NCI-H146 treated with DMSO at 0.1 percent for 48 hours (cell line): ENCODE measurements around the gene FDX2.
A peak's percentile ranks its signal among the peaks of the same experiment; 100 is the strongest.
"Not testable (repeated sequence)": the region's sequence is repeated elsewhere in the genome, so short reads cannot be mapped to it uniquely, and the experiment has no call there.

Source experiments
- DNase-seq: peaks from one replicate; lab custom pipeline; 2025; ENCODE audit not compliant: unreplicated experiment; lab: John Stamatoyannopoulos, UW

The FDX2 gene

DNA sequence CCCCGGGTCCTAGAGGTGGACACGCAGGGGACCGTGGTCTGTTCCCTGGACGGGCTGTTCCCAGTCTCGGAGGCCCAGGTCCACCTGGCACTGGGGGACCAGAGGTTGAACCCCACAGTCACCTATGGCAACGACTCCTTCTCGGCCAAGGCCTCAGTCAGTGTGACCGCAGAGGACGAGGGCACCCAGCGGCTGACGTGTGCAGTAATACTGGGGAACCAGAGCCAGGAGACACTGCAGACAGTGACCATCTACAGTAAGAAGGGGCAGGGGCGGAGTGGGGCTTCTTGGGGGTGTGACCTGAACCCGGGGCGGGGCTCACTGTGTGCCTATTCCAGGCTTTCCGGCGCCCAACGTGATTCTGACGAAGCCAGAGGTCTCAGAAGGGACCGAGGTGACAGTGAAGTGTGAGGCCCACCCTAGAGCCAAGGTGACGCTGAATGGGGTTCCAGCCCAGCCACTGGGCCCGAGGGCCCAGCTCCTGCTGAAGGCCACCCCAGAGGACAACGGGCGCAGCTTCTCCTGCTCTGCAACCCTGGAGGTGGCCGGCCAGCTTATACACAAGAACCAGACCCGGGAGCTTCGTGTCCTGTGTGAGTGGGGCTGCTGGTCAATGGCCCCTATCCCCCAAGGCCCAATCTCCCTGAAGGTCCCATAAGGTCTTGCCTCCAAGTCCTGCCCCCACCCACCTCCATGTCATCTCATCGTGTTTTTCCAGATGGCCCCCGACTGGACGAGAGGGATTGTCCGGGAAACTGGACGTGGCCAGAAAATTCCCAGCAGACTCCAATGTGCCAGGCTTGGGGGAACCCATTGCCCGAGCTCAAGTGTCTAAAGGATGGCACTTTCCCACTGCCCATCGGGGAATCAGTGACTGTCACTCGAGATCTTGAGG lies 31.5 kb downstream of the FDX2 start:
- no peak for DNase-seq

DNA sequence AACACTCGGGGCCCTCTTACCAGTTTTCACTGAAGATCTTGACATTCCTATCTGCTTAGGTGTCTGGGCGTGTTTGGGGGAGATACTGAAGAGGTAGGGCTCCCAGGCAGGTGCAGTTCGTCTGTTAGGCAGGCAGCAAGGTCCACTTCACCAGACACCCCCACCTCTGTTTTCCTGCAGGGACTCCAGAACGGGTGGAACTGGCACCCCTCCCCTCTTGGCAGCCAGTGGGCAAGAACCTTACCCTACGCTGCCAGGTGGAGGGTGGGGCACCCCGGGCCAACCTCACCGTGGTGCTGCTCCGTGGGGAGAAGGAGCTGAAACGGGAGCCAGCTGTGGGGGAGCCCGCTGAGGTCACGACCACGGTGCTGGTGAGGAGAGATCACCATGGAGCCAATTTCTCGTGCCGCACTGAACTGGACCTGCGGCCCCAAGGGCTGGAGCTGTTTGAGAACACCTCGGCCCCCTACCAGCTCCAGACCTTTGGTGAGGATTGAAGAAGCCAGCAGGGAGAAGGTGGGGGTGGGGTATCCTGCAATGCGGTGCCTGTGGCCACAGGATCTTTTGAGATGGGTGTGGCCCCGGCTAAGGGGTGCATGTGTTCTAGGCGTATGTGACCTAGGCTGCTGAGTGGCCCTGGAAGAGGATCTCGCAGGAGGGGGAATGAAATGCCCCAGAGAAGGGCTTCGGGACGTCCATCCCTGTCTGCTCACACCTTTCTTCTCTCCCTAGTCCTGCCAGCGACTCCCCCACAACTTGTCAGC lies 32.3 kb downstream of the FDX2 start:
- no peak for DNase-seq

- not testable (repeated sequence) for DNase-seq
Observed at GRCh38 chr19:10282043-10282442, 33.8 kb downstream of the FDX2 start.

DNA sequence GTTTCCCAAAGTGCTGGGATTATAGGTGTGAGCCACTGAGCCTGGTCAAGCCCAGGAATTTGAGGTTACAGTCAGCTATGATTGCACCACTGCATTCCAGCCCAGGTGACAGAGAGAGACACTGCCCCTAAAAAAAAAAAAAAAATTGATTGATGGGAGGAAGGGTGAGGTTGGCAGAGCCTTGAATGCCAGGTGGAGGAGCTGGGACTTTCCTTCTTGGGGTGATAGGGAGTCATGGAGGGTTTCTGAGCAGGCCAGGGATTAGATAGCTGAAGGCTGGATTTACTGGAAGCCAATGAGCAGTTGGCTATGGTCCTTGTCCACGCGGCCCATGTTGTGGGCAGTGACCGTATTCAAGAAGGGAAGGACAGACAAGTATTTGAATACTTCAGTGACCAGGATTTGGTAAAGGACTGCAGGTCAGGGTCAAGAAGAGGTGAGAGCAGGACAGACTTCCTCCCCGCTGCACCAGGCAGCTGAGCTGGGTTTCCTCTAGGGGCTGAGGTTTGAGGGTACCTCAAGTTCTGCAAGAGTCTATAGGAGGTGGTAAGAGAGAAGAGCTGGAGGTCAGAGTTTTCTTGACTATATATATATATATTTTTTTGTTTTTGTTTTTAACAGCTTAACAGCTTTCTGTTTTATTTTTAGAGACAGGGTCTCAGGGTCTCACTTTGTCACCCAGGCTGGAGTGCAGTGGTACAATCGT lies 35.9 kb downstream of the FDX2 start:
- DNase-seq = no peak

DNA sequence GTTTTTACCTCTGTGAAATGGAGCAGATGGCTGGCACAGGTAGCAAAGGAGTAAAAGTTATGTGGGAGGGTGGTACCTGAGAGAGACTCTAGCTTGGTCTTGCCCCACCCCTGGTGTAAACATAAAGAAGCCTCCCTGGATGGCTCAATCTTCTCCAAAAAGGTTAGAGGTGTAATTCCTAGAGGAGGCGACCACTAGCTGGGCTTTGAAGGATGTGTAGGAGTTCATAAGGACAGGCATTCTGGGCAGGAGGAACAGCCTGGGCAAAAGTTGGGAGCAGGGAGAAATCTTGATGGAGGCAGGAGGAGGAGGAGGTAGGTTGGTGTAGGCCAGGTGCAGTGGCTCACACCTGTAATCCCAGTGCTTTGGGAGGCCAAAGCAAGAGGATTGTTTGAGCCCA lies 36.9 kb downstream of the FDX2 start:
- no peak for DNase-seq

DNA sequence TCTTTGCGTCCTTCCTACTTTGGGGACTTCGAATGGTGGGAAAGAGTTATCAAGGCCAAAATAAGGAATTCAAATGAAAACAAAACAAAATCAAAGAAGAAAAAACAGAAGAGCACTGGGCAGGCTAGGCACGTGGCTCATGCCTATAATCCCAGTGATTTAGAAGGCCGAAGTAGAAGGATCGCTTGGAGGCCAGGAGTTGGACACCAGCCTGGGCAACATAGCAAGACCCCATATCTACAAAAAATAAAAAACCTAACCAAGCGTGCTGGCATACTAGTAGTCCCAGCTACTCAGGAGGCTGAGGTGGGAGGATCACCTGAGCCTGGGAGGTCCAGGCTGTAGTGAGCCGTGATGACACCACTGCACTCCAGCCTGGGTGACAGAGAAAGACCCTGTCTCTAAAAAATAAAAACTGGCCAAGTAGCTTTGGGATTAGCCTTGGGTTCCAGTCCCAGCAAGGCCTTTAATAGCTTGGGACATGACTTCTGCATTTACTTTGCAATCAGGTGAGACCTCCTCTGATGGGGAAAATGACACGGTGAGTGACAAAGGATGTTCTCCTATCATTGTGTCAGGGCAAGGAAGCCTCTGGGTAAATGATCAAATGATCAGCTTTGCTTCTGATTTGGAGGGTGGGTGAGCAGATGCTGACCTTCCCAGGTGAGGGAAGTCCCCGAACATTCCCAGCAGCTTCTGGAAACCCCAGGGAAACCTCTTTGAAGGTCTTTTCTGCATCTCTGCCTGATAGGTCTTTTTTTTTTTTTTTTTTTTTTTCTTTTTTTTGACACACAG lies 37.8 kb downstream of the FDX2 start:
- DNase-seq = no peak

GRCh38 chr19:10274589-10274988 lies 41.2 kb downstream of the FDX2 start:
- no peak for DNase-seq

DNA sequence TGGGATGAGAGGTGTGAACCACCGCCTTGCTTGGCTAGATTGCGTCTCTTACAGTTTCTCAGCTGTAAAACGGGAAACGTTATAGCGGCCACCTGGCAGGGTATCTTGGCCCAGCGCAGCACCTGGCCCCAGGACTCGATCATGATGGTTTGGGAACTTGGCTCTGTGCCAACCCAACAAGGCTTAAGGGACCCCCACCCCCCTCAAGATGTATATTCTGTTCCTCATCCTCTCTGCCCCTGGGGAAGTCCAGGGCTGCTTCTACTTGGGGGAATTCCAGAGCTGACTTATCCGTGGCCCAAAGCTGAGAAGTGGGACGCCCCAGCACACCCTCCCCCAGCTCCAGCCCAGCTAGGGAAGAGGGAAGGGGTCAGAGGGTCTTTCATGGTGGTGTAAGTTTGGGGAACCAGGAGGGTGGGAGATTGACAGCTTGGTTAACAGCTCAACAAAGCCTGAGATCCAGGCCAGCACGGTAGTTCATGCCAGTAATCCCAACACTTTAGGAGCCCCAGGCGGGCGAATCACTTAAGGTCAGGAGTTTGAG lies 44.2 kb downstream of the FDX2 start:
- DNase-seq = no peak

DNA sequence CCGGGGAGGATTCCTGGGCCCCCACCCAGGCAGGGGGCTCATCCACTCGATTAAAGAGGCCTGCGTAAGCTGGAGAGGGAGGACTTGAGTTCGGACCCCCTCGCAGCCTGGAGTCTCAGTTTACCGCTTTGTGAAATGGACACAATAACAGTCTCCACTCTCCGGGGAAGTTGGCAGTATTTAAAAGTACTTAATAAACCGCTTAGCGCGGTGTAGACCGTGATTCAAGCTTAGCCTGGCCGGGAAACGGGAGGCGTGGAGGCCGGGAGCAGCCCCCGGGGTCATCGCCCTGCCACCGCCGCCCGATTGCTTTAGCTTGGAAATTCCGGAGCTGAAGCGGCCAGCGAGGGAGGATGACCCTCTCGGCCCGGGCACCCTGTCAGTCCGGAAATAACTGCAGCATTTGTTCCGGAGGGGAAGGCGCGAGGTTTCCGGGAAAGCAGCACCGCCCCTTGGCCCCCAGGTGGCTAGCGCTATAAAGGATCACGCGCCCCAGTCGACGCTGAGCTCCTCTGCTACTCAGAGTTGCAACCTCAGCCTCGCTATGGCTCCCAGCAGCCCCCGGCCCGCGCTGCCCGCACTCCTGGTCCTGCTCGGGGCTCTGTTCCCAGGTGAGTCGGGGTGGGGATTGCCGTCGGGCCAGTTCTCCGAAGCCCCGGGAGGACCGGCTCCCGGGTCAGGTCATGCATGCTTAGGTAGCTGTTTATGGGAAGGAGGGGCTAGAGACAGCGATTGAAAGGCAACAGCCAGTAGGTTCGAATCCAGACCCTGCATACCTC lies 45.0 kb downstream of the FDX2 start, which contains the start of gene ICAM1:
Gene ICAM1, plus strand, starts transcription at position 505 of the 779 bp plus-strand sequence. Its CDS starts 40 bp downstream, at position 545.
- DNase-seq = peak; percentile 52

GRCh38 chr19:10270180-10270615 lies 45.6 kb downstream of the FDX2 start:
- no peak for DNase-seq

DNA sequence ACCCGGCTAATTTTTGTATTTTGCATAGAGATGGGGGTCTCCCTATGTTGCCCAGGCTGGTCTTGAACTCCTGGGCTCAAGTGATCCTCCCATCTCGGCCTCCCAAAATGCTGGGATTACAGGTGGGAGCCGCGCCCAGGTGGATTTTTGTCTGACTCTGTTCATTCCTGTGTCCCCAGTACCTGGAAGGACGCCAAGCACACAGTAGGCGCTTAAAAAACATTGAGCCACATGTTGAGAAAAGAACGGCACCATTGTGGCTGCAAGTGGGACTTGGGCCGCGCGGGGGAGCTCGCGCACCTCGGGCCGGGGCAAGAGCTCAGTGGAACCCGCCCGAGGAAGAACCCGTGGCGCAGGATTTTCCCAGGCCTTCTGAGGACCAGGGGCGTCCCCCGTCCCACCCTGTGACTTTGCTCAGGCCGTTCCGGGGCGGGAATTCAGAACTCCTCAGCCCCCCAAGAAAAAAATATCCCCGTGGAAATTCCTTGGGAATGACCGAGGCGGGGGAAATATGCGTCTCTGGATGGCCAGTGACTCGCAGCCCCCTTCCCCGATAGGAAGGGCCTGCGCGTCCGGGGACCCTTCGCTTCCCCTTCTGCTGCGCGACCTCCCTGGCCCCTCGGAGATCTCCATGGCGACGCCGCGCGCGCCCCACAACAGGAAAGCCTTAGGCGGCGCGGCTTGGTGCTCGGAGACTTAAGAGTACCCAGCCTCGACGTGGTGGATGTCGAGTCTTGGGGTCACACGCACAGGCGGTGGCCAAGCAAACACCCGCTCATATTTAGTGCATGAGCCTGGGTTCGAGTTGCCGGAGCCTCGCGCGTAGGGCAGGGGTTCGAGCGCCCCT lies 46.3 kb downstream of the FDX2 start:
- DNase-seq = peak; percentile 46

- DNase-seq = no peak
Observed at GRCh38 chr19:10268071-10268470, 47.7 kb downstream of the FDX2 start.

DNA sequence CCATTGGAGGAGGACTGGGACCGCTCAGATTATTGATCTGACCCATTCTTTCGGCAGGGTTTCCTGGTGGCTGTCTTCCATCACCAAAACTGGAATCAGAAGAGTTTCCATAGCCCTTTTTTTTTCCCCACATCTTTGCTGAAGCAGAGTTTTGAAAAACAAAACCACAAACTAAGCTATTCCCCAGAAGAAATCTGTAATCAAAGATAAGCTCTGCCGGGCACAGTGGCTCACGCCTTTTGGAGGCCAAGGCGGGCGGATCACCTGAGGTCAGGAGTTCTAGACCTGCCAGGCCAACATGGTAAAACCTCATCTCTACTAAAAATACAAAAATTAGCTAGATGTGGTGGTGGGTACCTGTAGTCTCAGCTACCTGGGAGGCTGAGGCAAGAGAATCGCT lies 49.1 kb downstream of the FDX2 start:
- DNase-seq = no peak

DNA sequence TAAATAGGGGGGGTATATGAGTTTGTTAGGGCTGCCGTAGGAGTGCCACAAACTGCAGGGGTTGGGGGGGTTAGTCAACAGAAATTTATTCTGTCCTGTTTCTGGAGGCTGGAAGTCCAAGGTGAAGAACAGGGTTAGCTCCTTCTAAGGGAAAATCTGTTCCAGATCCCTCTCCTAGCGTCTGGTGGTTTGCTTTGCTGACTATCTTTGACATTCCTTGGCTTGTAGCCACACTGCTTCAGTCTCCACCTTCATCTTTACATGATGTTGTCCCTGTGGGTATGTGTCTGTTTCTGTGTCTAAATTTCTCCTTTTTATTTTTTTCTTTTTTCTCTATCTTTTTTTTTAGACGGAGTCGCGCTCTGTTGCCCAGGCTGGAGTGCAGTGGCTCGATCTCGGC lies 53.0 kb downstream of the FDX2 start:
- DNase-seq = no peak

DNA sequence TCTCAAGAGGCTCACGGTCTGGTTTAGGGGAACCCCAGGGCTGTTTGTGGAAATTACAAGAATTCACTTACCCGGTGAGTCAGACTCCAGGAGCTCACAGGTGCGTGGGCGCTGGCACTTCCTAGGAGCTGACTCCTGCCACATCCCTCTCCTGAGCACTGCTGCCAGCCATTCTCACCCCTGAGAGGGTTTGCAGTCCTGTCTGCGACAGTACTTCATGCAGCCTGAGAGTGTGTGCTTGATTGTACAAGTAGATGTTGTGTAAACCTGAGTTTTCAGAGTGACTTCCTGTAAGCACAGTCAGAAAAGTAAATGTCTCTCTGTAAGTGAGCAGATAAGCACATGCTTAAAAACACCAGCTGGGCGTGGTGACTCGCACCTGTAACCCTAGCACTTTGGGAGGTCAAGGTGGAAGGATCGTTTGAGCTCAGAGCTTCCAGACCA lies 55.7 kb downstream of the FDX2 start:
- no peak for DNase-seq
